ENCODE results near the gene MT1B. TPM values are rescaled to one million over a fixed set of nuclear protein-coding genes. Genes with fewer than 3 reads are reported as not detected.

The MT1B gene
- total RNA-seq, 4 donors from 2014 or later, result not detected

DNA sequence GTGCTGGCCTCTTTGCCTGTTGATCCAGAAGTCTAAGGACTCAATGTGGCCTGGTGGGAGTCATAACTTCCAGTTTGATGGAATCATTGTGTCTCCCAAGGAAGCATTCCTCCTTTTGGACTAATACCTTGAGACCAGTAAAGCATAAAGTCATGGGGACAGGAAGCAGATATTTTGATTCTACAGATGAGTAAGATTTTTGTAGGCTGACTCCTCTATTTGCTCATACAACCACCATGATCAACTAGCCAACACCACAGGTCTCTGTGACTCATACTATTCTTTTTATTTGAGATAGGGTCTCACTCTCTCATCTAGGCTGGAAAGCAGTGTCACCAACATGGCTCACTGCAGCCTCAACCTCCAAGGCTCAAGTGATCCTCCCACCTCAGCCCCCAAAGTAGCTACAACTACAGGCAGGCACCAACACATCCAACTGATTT, 37.1 kb upstream of the MT1B start:
- H3K27ac ChIP-seq, result peak overlapping the region in 1 of 4 donors; percentile 47
- no peaks in the 10 kb centered on the region for H3K27me3 ChIP-seq
- H3K36me3 ChIP-seq, result no peaks in the 10 kb centered on the region
- no peak overlapping the region for H3K4me3 ChIP-seq
- TF ChIP-seq POLR2A (IDR thresholded peaks at IDR 0.05) (no peak), EP300 (IDR thresholded peaks at IDR 0.05) (no peak)
- TF ChIP-seq, protein P1, sequence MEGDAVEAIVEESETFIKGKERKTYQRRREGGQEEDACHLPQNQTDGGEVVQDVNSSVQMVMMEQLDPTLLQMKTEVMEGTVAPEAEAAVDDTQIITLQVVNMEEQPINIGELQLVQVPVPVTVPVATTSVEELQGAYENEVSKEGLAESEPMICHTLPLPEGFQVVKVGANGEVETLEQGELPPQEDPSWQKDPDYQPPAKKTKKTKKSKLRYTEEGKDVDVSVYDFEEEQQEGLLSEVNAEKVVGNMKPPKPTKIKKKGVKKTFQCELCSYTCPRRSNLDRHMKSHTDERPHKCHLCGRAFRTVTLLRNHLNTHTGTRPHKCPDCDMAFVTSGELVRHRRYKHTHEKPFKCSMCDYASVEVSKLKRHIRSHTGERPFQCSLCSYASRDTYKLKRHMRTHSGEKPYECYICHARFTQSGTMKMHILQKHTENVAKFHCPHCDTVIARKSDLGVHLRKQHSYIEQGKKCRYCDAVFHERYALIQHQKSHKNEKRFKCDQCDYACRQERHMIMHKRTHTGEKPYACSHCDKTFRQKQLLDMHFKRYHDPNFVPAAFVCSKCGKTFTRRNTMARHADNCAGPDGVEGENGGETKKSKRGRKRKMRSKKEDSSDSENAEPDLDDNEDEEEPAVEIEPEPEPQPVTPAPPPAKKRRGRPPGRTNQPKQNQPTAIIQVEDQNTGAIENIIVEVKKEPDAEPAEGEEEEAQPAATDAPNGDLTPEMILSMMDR (IDR thresholded peaks at IDR 0.05), result no peak
- H3K4me1 ChIP-seq, result peaks cover 0 to 45% (median 26%) of the 10 kb centered on the region in 4 donors
- DNase-seq (ENCODE audit: low spot score in 2 of 2), result no peak
- H3K9me3 ChIP-seq, result no peaks in the 10 kb centered on the region

DNA sequence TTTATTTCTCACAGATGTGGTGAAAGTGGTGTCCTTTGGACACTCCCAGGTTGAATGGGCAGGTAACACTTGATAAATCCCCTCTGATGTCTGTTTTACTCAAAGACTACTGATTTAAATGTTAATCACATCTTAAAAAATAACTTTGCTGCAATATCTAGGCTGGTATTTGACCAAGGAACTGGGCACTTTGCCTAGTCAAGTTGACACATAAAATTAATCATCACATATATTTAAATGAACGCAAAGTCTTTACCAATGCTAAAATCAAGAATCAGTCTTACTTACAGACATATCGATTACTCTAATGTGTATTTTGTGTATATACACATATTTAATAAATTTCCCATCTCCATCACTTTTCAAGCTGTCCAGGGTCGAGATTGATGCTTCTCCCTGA, 36.3 kb upstream of the MT1B start:
- no peak for DNase-seq (ENCODE audit: low spot score in 2 of 2)
- Histone ChIP-seq H3K4me3 (no peak overlapping the region), H3K4me1 (peaks cover 0 to 37% (median 23%) of the 10 kb centered on the region in 4 donors), H3K27ac (no peak overlapping the region), H3K36me3 (no peaks in the 10 kb centered on the region), H3K27me3 (no peaks in the 10 kb centered on the region), H3K9me3 (no peaks in the 10 kb centered on the region)
- TF ChIP-seq EP300 (IDR thresholded peaks at IDR 0.05), result no peak
- no peak for TF ChIP-seq POLR2A (IDR thresholded peaks at IDR 0.05)
- TF ChIP-seq, protein P1 (IDR thresholded peaks at IDR 0.05), result no peak
- WGBS, 2 donors, result 93% methylated on average over 3 of the region's 3 CpGs

DNA sequence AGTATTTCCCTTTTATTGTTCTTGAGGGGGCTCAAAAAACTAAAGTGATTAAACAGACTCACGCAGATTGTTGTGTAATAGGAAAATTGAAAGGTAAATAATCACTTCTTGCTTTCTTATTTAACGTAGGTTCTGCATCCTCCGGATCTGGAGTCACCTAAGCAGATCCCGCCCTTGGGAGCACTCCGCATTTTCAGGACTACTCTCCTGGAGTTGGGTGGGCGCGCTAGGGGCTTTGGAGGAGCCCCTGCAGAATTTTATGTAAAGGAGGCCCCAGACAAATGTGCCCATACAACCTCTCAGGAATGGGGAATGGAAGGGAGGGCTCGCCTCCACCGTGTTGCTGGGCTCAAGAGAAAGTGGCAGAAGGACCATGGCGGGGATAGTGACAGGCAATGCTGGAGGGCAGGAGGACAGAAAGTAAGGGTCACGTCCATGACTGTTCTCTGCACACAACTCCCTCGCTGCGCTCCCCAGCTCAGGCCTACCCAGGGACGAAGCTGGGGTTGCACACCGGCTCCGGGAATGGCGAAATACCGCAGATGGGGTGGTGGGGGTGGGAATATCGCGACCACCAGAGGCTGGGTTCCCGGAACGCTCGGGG, 35.0 kb upstream of the MT1B start:
- H3K27ac ChIP-seq, result peak overlapping the region; percentile 32 to 73 (median 52)

DNA sequence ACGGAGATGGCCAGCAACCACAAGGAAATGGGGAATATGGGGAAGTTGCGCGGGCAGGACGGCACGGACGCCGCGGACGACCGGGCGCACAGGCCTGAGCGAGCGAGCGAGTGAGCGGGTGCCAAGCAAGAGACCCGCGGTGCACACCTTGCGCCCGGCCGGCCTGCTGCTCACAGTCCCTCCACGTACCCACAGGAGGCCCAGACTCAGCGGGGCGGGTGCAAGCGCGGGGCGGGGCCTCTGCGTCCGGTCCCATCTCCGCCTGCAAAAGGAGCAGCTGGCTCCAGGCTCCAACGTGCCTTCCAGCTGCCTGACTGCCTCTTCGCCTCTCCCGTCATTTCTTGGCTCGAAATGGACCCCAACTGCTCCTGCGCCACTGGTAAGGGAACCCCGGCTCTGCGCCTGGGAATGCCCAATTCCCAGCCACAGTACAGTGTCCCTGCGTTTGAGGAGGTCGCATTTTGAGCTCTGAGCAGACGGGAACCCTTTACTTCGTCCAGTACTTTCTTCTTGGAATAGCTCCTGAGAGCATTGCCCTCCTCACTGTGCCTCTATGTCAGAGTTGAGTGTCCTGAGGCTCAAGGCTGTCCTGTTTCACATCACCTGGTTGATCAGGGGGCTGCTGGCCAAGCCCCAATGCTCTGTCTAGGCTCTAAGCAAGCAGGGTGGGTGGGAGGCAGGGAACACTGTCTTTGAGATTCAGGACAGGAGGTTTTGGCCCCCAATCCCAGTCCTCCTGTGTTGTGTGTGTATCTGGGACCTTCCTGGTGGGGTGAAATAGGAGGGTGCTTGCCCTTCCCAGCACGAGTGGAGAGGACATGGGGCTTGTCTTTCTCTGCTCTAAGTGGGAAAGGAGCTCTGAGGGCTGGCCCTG, 34.2 kb upstream of the MT1B start:
- DNase-seq (ENCODE audit: low spot score in 2 of 2), result no peak
- Histone ChIP-seq H3K27ac (peak overlapping the region; percentile 32 to 73 (median 54)), H3K27me3 (no peaks in the 10 kb centered on the region), H3K4me1 (peaks cover 0 to 17% (median 10%) of the 10 kb centered on the region in 4 donors), H3K4me3 (peak overlapping the region; percentile 30 to 52 (median 38)), H3K9me3 (no peaks in the 10 kb centered on the region), H3K36me3 (no peaks in the 10 kb centered on the region)
- TF ChIP-seq, protein P1 (IDR thresholded peaks at IDR 0.05), result peak in 3 of 5 experiments; percentile 5 to 34 (median 23)
- TF ChIP-seq POLR2A (IDR thresholded peaks at IDR 0.05), result peak in 1 of 2 donors; percentile 62
- peak in 1 of 2 donors; percentile 82 for TF ChIP-seq EP300 (IDR thresholded peaks at IDR 0.05)
- 4 to 11% methylated on average over 34 to 36 of the region's 41 CpGs for WGBS, 2 donors

More for the DNA sequence above, 35.0 kb upstream of the MT1B start:
- Histone ChIP-seq H3K4me3 (peak overlapping the region; percentile 30 to 52 (median 38)), H3K36me3 (no peaks in the 10 kb centered on the region), H3K9me3 (no peaks in the 10 kb centered on the region), H3K27me3 (no peaks in the 10 kb centered on the region), H3K4me1 (peaks cover 0 to 24% (median 13%) of the 10 kb centered on the region in 4 donors)
- DNase-seq (ENCODE audit: low spot score in 2 of 2), result no peak
- WGBS, 2 donors, result 44 to 49% methylated on average over 23 of the region's 23 CpGs
- TF ChIP-seq, protein P1 (IDR thresholded peaks at IDR 0.05), result no peak
- TF ChIP-seq POLR2A (IDR thresholded peaks at IDR 0.05) (no peak), EP300 (IDR thresholded peaks at IDR 0.05) (no peak)

DNA sequence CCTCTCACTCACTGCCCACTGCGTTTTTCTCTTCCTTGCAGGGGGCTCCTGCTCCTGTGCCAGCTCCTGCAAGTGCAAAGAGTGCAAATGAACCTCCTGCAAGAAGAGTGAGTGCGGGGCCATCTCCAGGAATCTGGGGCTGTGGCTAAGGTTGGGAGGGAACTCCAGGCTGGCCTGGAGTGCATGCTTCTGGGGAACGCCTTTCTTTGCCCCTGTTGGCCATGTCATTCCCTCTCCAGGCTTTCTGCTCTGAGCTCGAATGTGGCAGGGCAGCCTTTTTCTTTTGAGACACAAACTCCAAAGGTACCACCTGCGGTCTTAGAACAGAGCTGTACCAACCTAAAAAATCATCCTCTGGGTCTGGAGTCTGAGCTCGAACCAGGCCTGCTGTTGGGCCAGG, 33.5 kb upstream of the MT1B start:
- Histone ChIP-seq H3K27ac (peak overlapping the region in 2 of 4 donors; percentile 72 to 73), H3K9me3 (no peaks in the 10 kb centered on the region), H3K36me3 (no peaks in the 10 kb centered on the region), H3K4me1 (peaks cover 0 to 17% (median 10%) of the 10 kb centered on the region in 4 donors), H3K27me3 (no peaks in the 10 kb centered on the region), H3K4me3 (no peak overlapping the region)
- 77 to 79% methylated on average over 6 of the region's 6 CpGs for WGBS, 2 donors
- TF ChIP-seq EP300 (IDR thresholded peaks at IDR 0.05), result no peak
- TF ChIP-seq, protein P1 (IDR thresholded peaks at IDR 0.05), result no peak
- TF ChIP-seq POLR2A (IDR thresholded peaks at IDR 0.05), result no peak
- no peak for DNase-seq (ENCODE audit: low spot score in 2 of 2)
